Activated CD4-positive, alpha-beta T cell treated with anti-CD3 and anti-CD28 coated beads, Interleukin-2, Interleukin-6, amounts not matched to agents 100 ng/mL and 50 ng/mL, durations not matched to agents 16 hours and 8 hours (primary cell): Measurements from ENCODE around the gene SLC24A4.
A peak's percentile ranks its signal among the peaks of the same experiment; 100 is the strongest.

Source experiments
- DNase-seq: peaks from one replicate; pipeline ENCODE4 v3.0.0-alpha.2; 2020

SLC24A4 gene

DNA sequence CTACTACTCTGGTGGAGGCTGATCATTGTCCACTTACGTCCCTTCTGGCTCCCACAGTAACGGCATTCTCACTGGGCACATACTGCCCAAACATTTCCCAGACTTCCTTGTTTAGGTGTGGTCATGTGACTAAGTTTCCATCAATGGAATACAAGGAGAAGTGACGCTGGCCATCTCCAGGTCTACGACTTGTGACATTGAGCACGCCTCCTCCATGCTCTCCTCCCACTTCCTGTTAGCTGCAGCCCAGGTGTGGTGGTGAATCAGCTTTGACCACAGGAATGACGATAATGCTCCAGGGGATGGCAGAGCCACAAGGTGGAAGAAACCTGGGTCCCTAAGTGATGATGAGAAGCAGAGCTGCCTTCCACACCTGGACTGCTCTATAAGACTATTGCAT lies 6.0 kb upstream of the SLC24A4 start:
- no peak for DNase-seq

- DNase-seq: no peak
These were observed 5.5 kb upstream of the SLC24A4 start for GRCh38 chr14:92317511-92317910.

DNA sequence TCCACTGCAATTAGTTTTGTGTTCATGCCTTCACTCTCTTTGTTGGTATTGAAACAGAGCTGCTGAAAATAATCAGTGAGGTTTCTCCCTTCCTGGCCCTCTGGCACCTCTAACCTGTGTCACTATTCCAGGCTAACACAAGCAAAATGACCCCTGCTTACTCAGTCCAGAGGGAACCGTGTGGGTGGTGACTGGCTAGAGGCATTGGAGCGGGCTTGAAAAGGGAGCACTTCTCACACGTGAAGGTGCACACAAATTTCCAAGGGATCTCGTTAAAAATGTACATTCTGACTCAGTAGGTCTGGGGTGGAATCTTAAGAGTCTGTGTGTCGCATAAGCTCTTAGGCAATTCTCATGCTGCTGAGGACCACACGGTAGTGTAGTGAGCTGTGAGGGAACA lies 1.3 kb upstream of the SLC24A4 start:
- DNase-seq: no peak

DNA sequence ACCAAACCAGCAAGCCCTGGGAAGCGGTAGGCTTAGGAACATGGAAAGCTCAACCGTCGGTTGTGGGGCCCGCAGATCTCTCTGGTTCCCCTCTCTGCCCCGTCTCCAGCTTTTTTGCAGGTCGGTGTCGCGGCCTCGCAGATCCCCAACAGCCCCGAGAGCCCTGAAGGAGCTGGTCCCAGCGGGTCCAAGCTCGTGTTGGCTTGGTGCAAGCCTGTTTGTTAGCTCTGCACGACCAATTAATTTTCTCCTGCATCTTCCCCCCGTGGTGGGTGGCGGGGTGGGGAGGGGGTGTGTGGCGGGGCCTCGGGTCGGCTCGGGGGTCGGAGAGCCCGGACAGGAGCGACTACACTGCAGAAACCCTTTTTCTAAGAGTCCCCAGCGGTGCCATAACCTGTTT lies 449 bp upstream of the SLC24A4 start:
- DNase-seq: no peak

DNA sequence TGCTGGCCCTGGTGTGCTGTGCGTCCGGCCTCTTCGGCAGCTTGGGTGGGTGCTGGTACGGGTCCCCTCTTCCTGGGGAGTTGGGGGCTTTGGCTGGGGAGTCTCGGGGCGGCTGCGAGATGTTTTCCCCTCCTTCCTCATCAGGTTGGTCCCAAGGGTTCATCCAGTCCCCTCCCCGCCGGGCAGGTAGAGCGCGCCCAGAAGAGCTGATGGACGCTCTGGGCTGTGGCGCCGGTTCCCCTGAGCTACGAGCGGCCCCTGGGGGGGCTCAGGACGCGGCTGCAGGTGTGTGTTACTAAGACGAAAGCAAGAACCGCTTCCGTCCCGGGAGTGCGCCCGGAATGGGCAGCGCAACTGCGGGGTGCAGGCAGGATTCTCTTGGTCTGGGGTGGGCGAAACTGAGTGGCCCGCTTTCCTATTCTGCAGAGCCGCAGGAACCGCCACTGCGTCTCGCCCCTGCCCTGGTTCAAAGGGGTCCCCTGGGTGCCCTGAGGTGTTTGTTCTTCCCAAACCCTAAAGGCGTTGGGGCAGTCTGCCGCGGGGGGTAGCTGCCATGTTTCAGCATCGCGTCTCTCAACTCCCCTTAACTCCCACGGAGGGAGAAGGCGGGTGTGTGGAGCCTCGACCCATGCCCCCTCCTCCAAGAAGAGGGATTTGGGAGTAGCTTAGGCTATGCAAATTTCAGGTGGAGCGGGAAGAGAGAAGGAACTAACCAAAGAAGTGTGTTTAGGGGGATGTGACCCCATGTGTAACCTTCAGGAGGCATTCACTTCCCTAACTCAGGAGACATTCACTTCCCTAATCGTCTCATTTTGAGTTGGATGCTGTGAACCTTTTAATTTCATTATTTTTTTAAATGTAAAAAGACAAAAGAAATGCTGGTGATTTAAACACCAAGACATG lies 1.2 kb downstream of the SLC24A4 start:
- DNase-seq: no peak

DNA sequence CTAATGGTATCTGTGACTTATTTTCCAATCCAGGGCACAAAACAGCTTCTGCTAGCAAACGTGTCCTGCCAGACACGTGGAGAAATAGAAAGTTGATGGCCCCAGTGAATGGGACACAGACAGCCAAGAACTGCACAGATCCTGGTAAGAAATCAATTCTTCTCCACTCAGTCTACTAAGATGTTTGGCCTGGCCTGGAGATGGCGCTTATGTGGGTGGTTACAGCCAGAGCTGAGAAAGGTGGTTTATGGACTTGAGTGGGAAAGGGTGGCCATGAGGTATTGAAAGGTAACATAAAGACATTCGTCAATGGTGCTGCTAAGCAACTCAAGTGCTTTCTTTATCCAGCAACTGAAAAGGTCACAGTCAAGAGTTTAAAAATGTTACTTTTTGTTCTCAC lies 2.9 kb downstream of the SLC24A4 start:
- DNase-seq: no peak

- DNase-seq: no peak
These were observed 5.8 kb downstream of the SLC24A4 start for GRCh38 chr14:92328664-92329255.

- DNase-seq: no peak
These were observed 11.1 kb downstream of the SLC24A4 start for GRCh38 chr14:92334050-92334449.

DNA sequence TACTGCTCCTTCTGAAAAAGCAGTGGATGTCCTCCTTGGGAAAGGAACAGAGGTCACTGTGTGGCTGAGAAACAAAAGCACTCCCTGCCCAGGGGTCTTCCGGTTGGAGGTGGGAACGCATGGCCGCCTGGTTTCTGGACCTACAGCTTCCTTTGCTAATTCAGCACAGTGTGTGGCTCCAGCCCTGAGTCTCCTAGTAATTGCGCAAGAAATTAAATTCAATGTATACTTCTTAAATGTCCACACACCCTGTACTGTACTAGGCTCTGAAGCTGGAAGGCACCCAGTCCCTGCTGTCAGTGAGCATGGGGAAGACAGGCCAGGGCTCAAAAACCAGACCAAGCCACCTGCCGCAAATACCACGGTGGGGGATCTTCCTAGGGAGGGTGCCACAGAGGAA lies 13.4 kb downstream of the SLC24A4 start:
- no peak for DNase-seq

DNA sequence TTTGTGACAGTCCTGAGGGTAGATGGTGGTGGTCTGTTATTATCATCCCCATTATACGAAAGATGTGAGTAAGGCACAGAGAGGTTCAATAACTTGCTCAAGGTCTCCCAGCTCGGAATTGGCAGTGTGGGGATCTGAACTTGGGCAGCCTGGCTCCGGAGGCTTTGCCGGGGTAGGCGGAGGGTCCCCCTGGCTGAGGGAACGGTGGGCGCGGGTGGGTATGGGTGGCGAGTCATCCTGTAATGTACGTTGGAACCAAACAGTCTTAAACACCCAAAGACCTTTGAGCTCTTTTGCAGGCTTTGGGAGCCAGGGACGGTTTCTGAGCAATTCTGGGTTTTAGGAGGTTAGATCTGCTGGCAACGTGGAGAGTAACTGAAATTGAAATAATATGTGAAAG lies 16.5 kb downstream of the SLC24A4 start:
- DNase-seq: no peak

DNA sequence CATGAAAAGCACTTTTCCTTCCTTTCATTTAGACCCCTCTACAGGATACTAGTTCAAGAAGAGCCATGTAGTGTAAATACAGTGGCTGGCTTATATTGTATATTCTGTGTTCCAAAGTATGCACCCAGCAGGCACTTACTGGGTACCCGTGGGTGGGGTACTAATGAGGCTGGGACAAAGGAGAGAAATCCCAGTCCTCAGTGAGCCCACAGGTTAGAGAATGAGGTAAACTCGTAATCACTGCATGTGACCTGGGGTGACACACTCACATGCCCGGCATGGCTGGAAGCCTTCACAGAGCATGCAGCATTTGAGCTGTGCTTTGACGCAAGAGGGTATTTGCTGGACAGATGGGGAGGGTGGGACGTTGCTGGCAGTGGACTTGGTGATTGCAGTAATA lies 17.1 kb downstream of the SLC24A4 start:
- DNase-seq: no peak

DNA sequence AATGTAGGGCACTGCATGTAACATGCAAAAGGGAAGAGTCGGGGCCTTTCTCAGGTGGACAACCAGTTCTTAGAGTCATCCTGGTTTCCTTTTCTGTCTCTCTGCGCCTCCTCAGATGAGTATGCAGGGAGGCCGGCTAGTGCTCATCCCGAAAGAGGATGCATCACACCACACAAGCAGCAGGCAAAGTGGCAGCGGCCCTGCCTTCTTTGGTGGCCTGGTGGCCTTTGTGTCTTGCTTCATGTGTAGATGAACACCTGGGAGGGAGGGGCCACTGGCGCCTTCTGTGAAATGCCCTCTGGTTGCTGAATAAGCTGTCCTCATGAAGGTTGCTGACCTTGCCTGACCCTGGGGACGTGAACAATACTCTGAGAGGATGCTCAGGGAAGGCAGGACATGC lies 18.0 kb downstream of the SLC24A4 start:
- DNase-seq: peak; percentile 89

- peak; percentile 79 for DNase-seq
These were observed 18.8 kb downstream of the SLC24A4 start for GRCh38 chr14:92341791-92342190.

- DNase-seq: no peak
These were observed 25.2 kb downstream of the SLC24A4 start for GRCh38 chr14:92348154-92348553.

- no peak for DNase-seq
These were observed 28.8 kb downstream of the SLC24A4 start for GRCh38 chr14:92351750-92352149.

- peak; percentile 55 for DNase-seq
These were observed 29.4 kb downstream of the SLC24A4 start for GRCh38 chr14:92352158-92352985.

DNA sequence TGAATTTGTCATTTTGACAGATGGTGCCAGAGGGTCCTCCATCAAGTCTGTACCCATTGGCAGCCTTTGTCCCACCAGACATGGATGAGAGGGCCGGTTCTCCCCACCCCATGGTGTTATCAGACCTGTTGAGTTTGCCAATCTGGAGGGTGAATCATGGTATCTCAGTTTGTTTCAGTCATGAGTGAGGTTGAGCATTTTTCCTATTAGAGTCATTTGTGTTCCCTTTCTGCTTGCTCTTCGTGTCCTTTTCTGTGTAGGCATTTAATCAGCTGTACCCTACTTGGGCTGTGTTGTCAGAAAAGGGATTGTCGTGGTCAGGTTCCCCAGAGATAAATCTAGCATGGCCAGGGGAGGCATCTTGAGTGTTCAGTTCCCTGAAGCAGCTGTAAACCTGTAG lies 30.5 kb downstream of the SLC24A4 start:
- no peak for DNase-seq

GRCh38 chr14:92356677-92357076 lies 33.7 kb downstream of the SLC24A4 start:
- no peak for DNase-seq

DNA sequence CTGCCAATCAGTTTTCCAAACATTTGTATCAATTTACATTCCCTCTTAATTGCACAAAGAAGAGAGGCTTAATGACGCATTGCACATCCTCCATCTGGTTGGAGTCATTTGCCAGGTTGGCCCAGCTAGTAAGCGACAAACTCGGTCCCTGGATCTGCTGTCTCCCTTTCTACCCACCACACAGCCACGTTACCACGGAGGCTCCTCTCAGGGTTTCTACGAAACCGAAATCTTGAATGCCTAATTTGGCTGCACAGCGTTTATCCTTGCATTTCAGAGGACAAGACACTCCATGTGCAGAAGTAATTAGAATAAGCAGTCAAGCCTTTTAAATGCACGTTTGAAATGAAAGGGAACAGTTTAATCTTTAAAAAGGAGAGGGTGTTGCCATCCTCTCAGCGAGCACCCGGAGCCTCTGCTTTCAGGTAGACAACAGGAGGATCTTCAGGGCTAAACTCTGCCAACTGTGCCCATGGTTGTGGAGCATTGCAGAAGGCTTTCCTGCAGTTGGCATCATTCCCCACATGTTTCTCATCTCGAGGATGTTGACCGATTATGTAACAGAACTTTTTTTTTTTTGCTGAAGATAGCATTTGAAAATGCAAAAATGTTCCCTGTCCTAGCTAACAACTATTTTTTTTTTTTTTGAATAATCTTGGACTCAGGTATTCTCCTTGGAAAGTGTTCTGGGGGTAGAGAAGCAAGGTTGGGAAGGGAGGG lies 37.8 kb downstream of the SLC24A4 start:
- DNase-seq: no peak

DNA sequence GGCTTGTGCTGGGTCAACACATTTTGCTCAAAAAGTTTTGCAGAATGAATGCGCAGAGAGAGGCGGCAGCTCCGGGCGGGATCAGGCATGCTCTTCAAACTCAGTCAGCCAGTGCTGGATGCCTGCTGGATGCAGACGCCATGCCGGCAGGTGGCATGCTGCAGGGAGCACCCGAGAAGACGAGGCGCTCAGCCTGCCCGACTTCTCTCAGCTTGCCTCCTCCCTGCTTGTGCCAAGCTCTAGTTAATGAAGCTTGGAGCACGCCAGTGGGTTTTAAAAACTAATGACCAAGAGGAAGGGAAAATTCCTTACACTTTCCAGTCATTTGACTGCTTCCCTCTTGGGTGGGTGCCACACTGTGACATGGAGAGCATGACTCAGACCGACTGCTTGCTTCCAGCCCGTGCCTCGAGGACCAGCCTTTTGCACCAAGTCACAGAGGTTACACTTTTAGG lies 39.8 kb downstream of the SLC24A4 start:
- DNase-seq: no peak

DNA sequence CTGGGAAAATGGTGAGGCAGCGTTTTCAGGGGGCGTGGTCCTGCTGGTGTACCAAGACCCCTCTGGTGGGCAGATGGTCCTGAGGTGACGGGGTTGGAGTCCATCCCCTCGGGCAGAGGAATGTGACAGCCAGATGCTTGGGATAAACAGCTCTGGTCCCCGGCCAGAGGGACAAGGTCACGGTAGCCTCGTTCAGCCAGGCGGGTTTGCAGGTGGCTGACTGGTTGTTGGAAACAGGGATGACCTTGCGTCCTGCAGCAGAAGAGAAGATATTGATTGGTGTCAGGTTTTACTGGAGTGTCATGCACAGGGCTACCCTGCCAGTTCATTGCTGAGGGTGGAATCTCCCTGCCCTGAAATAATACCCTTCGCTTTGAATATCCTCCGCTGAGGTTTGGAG lies 43.3 kb downstream of the SLC24A4 start:
- no peak for DNase-seq

- no peak for DNase-seq
These were observed 45.0 kb downstream of the SLC24A4 start for GRCh38 chr14:92368001-92368400.

DNA sequence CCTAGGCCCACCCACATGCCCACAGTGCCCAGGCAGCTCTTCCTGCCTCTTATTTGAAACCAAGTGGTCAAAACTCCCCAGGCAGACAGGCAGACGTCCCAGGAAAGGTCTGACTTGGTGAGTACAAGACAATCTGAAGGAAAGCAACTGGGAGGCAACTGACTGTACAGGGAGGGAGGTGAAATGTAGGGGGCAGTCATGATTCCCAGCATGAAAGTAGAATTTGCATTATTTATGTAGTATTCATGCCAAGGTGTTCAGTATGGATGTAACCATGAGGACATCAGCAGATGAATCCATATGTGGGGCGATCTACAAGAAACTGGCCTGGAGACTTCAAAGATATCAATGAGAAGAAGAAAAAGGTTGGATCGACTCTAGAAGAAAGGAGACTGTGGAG lies 46.1 kb downstream of the SLC24A4 start:
- DNase-seq: no peak
